Measurements from ENCODE around the gene ARHGAP45. TPM values are rescaled to one million over a fixed set of nuclear protein-coding genes. Genes with fewer than 3 reads are reported as not detected.
A peak's percentile ranks its signal among the peaks of the same experiment; 100 is the strongest.

Gene ARHGAP45
- total and polyA plus RNA-seq, 9 of the 15 experiments (the other 6 are each of a cell fraction or from before 2014, with no cell fraction given): 0.08 to 22.1 (median 4.2) TPM

GRCh38 chr19:1027650-1028061, 39.3 kb upstream of the ARHGAP45 start:
- no peaks in the 10 kb centered on the region for H3K27me3 ChIP-seq (ENCODE audit: control insufficient read depth in 2 of 2, insufficient read depth in 2 of 2, low read length in 2 of 2)
- CTCF ChIA-PET (ENCODE audit: low intra/inter-chr PET ratio): no interaction called here
- H4K20me1 ChIP-seq (replicated peaks; ENCODE audit: control insufficient read depth, insufficient read depth, low read length): no peaks in the 10 kb centered on the region
- ATAC-seq: no peak
- intact Hi-C loops (cut with micrococcal nuclease): loop anchor here (1.0 kb wide), 1 partner anchor 15 kb away; no protein-coding TSS in a partner anchor
- peaks cover 20 to 68% of the 10 kb centered on the region in 2 experiments for H3K4me1 ChIP-seq (replicated peaks in 1 of 2; ENCODE audit: control insufficient read depth in 2 of 2, insufficient read depth in 2 of 2, low read length in 2 of 2)
- no TSS peak for BruUV-seq (replicated peaks)
- POLR2A ChIA-PET: interaction anchor here (0.6 to 8.5 kb wide), 12 partner anchors 11 to 539 kb away, joined by 3 to 176 read pairs (median 4); partner anchors contain the start of genes ABCA7 and CIRBP
- no peak for DNase-seq (ENCODE audit: extremely low read depth in 1 of 4, low spot score in 3 of 4)
- peak overlapping the region; percentile 87 for H3K4me3 ChIP-seq
- H2AFZ ChIP-seq (ENCODE audit: low read depth, low read length): no peak overlapping the region
- H3K9me3 ChIP-seq (replicated peaks; ENCODE audit: control insufficient read depth, insufficient read depth, low read depth, low read length): no peaks in the 10 kb centered on the region
- 11% methylated on average over 11 of the region's 16 CpGs for WGBS (ENCODE audit: insufficient coverage, low coverage, missing lambda C conversion rate)
- peaks cover 43% of the 10 kb centered on the region for H3K79me2 ChIP-seq (ENCODE audit: control insufficient read depth, insufficient read depth, low read length)
- H3K27ac ChIP-seq (ENCODE audit: extremely low read depth, low read depth, low read length): peak overlapping the region; percentile 98
- in situ Hi-C loops (cut with MboI): no loop called here
- peak overlapping the region; percentile 79 for H3K4me2 ChIP-seq (ENCODE audit: insufficient read depth, low read length)
- peaks cover 20% of the 10 kb centered on the region; the same call in 1 of the 3 replicates for H3K36me3 ChIP-seq (ENCODE audit: control insufficient read depth, insufficient read depth, low read length)
- H3K9ac ChIP-seq (ENCODE audit: insufficient read depth in 1 of 2, low read depth in 2 of 2, low read length in 2 of 2): peak overlapping the region; percentile 87 to 93
- no peak for FAIRE-seq
- H3K9me1 ChIP-seq (ENCODE audit: control insufficient read depth, insufficient read depth, low read length): no peaks in the 10 kb centered on the region
- TF ChIP-seq POLR3G (IDR thresholded peaks at IDR 0.05; ENCODE audit: extremely low read depth, insufficient read length, insufficient replicate concordance) (no peak), RBBP5 (IDR thresholded peaks at IDR 0.05; ENCODE audit: borderline replicate concordance, insufficient read depth, low read length, poor library complexity, severe bottlenecking) (peak; percentile 17), RBFOX2 (IDR thresholded peaks at IDR 0.05; ENCODE audit: low read depth, low read length) (peak; percentile 68), PRMT5 (CRISPR knock-in tag; IDR thresholded peaks at IDR 0.05) (0 out of 2 replicates have a peak, but pooled peaks have one; percentile 45), PCBP1 (IDR thresholded peaks at IDR 0.05; ENCODE audit: low read depth, low read length, poor library complexity, severe bottlenecking) (peak; percentile 17), EWSR1 (IDR thresholded peaks at IDR 0.05; ENCODE audit: borderline replicate concordance, low read depth, partially characterized antibody) (no peak), ADNP (tag; IDR thresholded peaks at IDR 0.05) (0 out of 2 replicates have a peak, but pooled peaks have one; percentile 51), HMGN3 (IDR thresholded peaks at IDR 0.05; ENCODE audit: borderline replicate concordance, extremely low read depth, insufficient read length, low read depth, low read length) (peak; percentile 17), HNRNPL (IDR thresholded peaks at IDR 0.05; ENCODE audit: low read depth, low read length) (0 out of 2 replicates have a peak, but pooled peaks have one; percentile 25), KAT2B (IDR thresholded peaks at IDR 0.05; ENCODE audit: low read depth, low read length) (no peak)
- TF ChIP-seq, protein P1, sequence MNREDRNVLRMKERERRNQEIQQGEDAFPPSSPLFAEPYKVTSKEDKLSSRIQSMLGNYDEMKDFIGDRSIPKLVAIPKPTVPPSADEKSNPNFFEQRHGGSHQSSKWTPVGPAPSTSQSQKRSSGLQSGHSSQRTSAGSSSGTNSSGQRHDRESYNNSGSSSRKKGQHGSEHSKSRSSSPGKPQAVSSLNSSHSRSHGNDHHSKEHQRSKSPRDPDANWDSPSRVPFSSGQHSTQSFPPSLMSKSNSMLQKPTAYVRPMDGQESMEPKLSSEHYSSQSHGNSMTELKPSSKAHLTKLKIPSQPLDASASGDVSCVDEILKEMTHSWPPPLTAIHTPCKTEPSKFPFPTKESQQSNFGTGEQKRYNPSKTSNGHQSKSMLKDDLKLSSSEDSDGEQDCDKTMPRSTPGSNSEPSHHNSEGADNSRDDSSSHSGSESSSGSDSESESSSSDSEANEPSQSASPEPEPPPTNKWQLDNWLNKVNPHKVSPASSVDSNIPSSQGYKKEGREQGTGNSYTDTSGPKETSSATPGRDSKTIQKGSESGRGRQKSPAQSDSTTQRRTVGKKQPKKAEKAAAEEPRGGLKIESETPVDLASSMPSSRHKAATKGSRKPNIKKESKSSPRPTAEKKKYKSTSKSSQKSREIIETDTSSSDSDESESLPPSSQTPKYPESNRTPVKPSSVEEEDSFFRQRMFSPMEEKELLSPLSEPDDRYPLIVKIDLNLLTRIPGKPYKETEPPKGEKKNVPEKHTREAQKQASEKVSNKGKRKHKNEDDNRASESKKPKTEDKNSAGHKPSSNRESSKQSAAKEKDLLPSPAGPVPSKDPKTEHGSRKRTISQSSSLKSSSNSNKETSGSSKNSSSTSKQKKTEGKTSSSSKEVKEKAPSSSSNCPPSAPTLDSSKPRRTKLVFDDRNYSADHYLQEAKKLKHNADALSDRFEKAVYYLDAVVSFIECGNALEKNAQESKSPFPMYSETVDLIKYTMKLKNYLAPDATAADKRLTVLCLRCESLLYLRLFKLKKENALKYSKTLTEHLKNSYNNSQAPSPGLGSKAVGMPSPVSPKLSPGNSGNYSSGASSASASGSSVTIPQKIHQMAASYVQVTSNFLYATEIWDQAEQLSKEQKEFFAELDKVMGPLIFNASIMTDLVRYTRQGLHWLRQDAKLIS (CRISPR knock-in tag; IDR thresholded peaks at IDR 0.05): 0 out of 2 replicates have a peak, but pooled peaks have one; percentile 26
- TF ChIP-seq, protein P2, sequence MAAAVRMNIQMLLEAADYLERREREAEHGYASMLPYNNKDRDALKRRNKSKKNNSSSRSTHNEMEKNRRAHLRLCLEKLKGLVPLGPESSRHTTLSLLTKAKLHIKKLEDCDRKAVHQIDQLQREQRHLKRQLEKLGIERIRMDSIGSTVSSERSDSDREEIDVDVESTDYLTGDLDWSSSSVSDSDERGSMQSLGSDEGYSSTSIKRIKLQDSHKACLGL (CRISPR knock-in tag; IDR thresholded peaks at IDR 0.05; ENCODE audit: borderline replicate concordance, poor library complexity, severe bottlenecking): no peak
- TF ChIP-seq, protein P3, sequence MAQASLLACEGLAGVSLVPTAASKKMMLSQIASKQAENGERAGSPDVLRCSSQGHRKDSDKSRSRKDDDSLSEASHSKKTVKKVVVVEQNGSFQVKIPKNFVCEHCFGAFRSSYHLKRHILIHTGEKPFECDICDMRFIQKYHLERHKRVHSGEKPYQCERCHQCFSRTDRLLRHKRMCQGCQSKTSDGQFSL (CRISPR knock-in tag; IDR thresholded peaks at IDR 0.05): peak; percentile 16; the same call in 1 of the 2 replicates
- TF ChIP-seq, protein P3 (tag; IDR thresholded peaks at IDR 0.05): no peak
